ENCODE data around the gene GSS. TPM values are rescaled to one million over a fixed set of nuclear protein-coding genes. Genes with fewer than 3 reads are reported as not detected.

The GSS gene
- total and polyA plus RNA-seq, 2 of the 8 experiments (the other 6 are each of a cell fraction or from before 2014, with no cell fraction given), result 34.6 to 43.2 TPM

GRCh38 chr20:34927736-34928135 lies 27.9 kb downstream of the GSS start:
- H3K36me3 ChIP-seq (ENCODE audit: control insufficient read depth in 2 of 4, insufficient read depth in 4 of 4, low read length in 3 of 4), result peaks cover 0 to 12% (median 2%) of the 10 kb centered on the region in 4 experiments; a peak in 5 of 8 replicates
- H3K4ac ChIP-seq (replicated peaks; ENCODE audit: insufficient read length, low read depth, low read length), result no peak overlapping the region
- H3K23me2 ChIP-seq (ENCODE audit: low read depth, low read length), result no peaks in the 10 kb centered on the region; the same call in 1 of the 2 replicates
- H4K20me1 ChIP-seq (replicated peaks in 1 of 2; ENCODE audit: control insufficient read depth in 1 of 2, insufficient read depth in 2 of 2, low read length in 2 of 2), result peaks cover 0 to 2% of the 10 kb centered on the region in 2 experiments
- DNase-seq (ENCODE audit: low read depth in 1 of 2, low spot score in 2 of 2) (no peak), FAIRE-seq (no peak)
- no peak overlapping the region for H2BK5ac ChIP-seq (ENCODE audit: low read depth, low read length)
- no peak overlapping the region for H4K8ac ChIP-seq (ENCODE audit: extremely low read depth, insufficient read depth, low read length)
- H2BK12ac ChIP-seq (ENCODE audit: low read depth, low read length), result no peak overlapping the region
- H3K23ac ChIP-seq (ENCODE audit: insufficient read length), result no peak overlapping the region
- H3K79me2 ChIP-seq (ENCODE audit: control insufficient read depth in 1 of 2, insufficient read depth in 2 of 2, low read length in 2 of 2), result no peaks in the 10 kb centered on the region
- no peak overlapping the region for H2BK15ac ChIP-seq (ENCODE audit: low read length)
- H2AK5ac ChIP-seq (ENCODE audit: low read depth, low read length), result no peak overlapping the region
- ChIA-PET POLR2A (ENCODE audit: partially characterized antibody) (no interaction called here), CTCF (ENCODE audit: partially characterized antibody) (no interaction called here)
- no peak overlapping the region for H3K4me2 ChIP-seq (ENCODE audit: insufficient read depth in 1 of 2, low read depth in 2 of 2, low read length in 2 of 2)
- H3K18ac ChIP-seq (ENCODE audit: extremely low read depth, low read length), result no peak overlapping the region
- no peak overlapping the region for H2BK20ac ChIP-seq (ENCODE audit: low read length)
- H3K9ac ChIP-seq (replicated peaks in 1 of 4; ENCODE audit: extremely low read depth in 1 of 4, low read depth in 3 of 4, low read length in 3 of 4), result no peak overlapping the region
- H3K4me1 ChIP-seq (replicated peaks in 1 of 4; ENCODE audit: control insufficient read depth in 3 of 4, insufficient read depth in 4 of 4, low read length in 3 of 4), result no peaks in the 10 kb centered on the region
- no peaks in the 10 kb centered on the region for H3K79me1 ChIP-seq (ENCODE audit: low read depth, low read length)
- 93% methylated on average over 1 of the region's 1 CpG; no CpG with 5 or more reads in 1 of the 2 experiments for WGBS, 2 experiments (ENCODE audit: extremely low coverage in 1 of 2, insufficient coverage in 1 of 2, insufficient read length in 1 of 2, insufficient replicate concordance in 2 of 2, low coverage in 1 of 2, low lambda C conversion rate in 2 of 2, missing lambda C conversion rate in 1 of 2)
- no peak overlapping the region for H2BK120ac ChIP-seq (replicated peaks; ENCODE audit: low read depth, low read length)
- H3K4me3 ChIP-seq (ENCODE audit: extremely low read depth in 1 of 4, insufficient read depth in 2 of 4, low read depth in 3 of 4, low read length in 4 of 4), result no peak overlapping the region
- H4K5ac ChIP-seq (ENCODE audit: insufficient read length, low read depth, low read length), result no peak overlapping the region
- no peak overlapping the region for H3K27ac ChIP-seq (ENCODE audit: low read depth, low read length)
- H3K27me3 ChIP-seq (replicated peaks in 1 of 4; ENCODE audit: control insufficient read depth in 3 of 4, extremely low read depth in 1 of 4, insufficient read depth in 3 of 4, low read length in 3 of 4), result no peaks in the 10 kb centered on the region
- H3K56ac ChIP-seq (replicated peaks; ENCODE audit: insufficient read length, low read depth, low read length), result no peak overlapping the region
- no peak overlapping the region for H4K91ac ChIP-seq (replicated peaks; ENCODE audit: insufficient read length, low read length)
- H3K14ac ChIP-seq (ENCODE audit: insufficient read length), result no peak overlapping the region
- peaks cover 2 to 4% of the 10 kb centered on the region in 2 experiments; a peak in 2 of 4 replicates for H3K9me3 ChIP-seq (ENCODE audit: insufficient read depth in 2 of 2, low read depth in 1 of 2, low read length in 1 of 2)
- no peak overlapping the region for H2AFZ ChIP-seq (ENCODE audit: low read length)
- TF ChIP-seq TAF1 (IDR thresholded peaks at IDR 0.05; ENCODE audit: low read depth, low read length) (no peak), JUND (IDR thresholded peaks at IDR 0.05; ENCODE audit: low read length) (no peak), RAD21 (IDR thresholded peaks at IDR 0.05 in 1 of 2, conservative IDR thresholded peaks at IDR 0.05 in 1 of 2; ENCODE audit: low read depth in 2 of 2, low read length in 2 of 2) (no peak), BRCA1 (IDR thresholded peaks at IDR 0.05; ENCODE audit: low read depth, low read length) (no peak), EZH2 (IDR thresholded peaks at IDR 0.05; ENCODE audit: low read depth, low read length, severe bottlenecking) (no peak), GTF2F1 (IDR thresholded peaks at IDR 0.05; ENCODE audit: borderline replicate concordance, low read depth, low read length) (no peak), ZNF274 (IDR thresholded peaks at IDR 0.05; ENCODE audit: borderline replicate concordance, extremely low read depth, low read length) (no peak), ATF3 (IDR thresholded peaks at IDR 0.05; ENCODE audit: insufficient read depth, low read depth, low read length) (no peak), KDM1A (IDR thresholded peaks at IDR 0.05; ENCODE audit: borderline replicate concordance, low read length) (no peak)

Data from H1 (cell line).